ENCODE measurements around the gene NRIP1.

NRIP1 gene

DNA sequence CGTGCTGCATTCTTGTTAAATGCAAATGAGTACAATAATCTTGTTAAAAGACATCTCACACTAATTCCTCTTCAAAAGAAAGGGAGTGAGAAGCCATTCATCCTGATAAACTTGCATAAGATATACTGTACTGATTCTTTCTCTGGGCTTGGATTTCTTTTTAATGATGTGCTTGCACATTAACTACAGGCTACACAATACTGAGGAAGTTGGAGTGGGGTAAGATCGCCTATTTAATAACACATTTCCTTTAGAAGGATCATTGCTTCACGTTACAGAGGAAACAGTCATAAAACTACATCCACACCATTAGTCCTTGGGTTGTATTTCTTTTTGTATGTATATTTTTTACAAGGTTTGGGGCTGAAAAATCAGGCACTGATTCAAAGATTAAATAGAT lies 36.6 kb downstream of the NRIP1 start:
- Histone ChIP-seq H3K9me2 (replicated peaks; ENCODE audit: insufficient read depth, low read length) (no peaks in the 10 kb centered on the region), H3K4me2 (ENCODE audit: low read depth, low read length, poor library complexity, severe bottlenecking) (no peak overlapping the region), H3F3A (ENCODE audit: insufficient read depth) (no peaks in the 10 kb centered on the region), H2AFZ (ENCODE audit: low read depth, low read length, severe bottlenecking) (no peak overlapping the region), H3K27me3 (ENCODE audit: low read length) (no peaks in the 10 kb centered on the region), H3K9ac (ENCODE audit: low read length) (no peak overlapping the region), H3K9me3 (ENCODE audit: insufficient read depth, low read length) (no peaks in the 10 kb centered on the region), H3K27ac (ENCODE audit: low read depth, low read length) (no peak overlapping the region), H3K79me2 (ENCODE audit: insufficient read depth, low read length) (no peaks in the 10 kb centered on the region), H3K4me3 (ENCODE audit: insufficient read depth, low read length, poor library complexity, severe bottlenecking) (no peak overlapping the region), H4K20me1 (ENCODE audit: low read depth, low read length) (no peaks in the 10 kb centered on the region), H3K36me3 (ENCODE audit: low read length) (no peaks in the 10 kb centered on the region)
- TF ChIP-seq EZH2phosphoT487 (conservative IDR thresholded peaks at IDR 0.05; ENCODE audit: low read length), result no peak
- TF ChIP-seq, protein P1, sequence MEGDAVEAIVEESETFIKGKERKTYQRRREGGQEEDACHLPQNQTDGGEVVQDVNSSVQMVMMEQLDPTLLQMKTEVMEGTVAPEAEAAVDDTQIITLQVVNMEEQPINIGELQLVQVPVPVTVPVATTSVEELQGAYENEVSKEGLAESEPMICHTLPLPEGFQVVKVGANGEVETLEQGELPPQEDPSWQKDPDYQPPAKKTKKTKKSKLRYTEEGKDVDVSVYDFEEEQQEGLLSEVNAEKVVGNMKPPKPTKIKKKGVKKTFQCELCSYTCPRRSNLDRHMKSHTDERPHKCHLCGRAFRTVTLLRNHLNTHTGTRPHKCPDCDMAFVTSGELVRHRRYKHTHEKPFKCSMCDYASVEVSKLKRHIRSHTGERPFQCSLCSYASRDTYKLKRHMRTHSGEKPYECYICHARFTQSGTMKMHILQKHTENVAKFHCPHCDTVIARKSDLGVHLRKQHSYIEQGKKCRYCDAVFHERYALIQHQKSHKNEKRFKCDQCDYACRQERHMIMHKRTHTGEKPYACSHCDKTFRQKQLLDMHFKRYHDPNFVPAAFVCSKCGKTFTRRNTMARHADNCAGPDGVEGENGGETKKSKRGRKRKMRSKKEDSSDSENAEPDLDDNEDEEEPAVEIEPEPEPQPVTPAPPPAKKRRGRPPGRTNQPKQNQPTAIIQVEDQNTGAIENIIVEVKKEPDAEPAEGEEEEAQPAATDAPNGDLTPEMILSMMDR (IDR thresholded peaks at IDR 0.05; ENCODE audit: insufficient read depth, low read length, poor library complexity, severe bottlenecking), result no peak

DNA sequence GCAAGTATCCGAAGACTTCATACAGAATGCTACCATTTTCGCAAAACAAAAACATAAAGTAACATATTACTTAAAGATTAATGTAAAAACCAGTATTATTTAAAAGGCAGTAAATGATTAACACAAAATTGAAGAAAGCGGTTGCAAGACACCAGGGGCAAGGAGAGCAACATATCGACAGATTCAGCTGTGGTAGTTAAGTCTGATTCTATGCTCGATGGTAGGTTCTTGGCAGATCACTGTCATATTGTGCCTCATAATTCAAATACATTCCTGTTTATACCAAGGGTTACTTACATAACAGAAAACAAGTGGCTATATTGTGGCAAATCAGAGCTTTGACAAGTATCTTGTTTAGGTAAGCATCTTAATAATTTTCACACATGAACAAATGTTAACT lies 37.7 kb downstream of the NRIP1 start:
- H3K9me3 ChIP-seq (ENCODE audit: insufficient read depth, low read length), result no peaks in the 10 kb centered on the region
- H2AFZ ChIP-seq (ENCODE audit: low read depth, low read length, severe bottlenecking), result no peak overlapping the region
- no peaks in the 10 kb centered on the region for H3K27me3 ChIP-seq (ENCODE audit: low read length)
- no peak overlapping the region for H3K27ac ChIP-seq (ENCODE audit: low read depth, low read length)
- H3K9me2 ChIP-seq (replicated peaks; ENCODE audit: insufficient read depth, low read length), result no peaks in the 10 kb centered on the region
- no peaks in the 10 kb centered on the region for H4K20me1 ChIP-seq (ENCODE audit: low read depth, low read length)
- H3K36me3 ChIP-seq (ENCODE audit: low read length), result no peaks in the 10 kb centered on the region
- H3K4me2 ChIP-seq (ENCODE audit: low read depth, low read length, poor library complexity, severe bottlenecking), result no peak overlapping the region
- no peak for TF ChIP-seq EZH2phosphoT487 (conservative IDR thresholded peaks at IDR 0.05; ENCODE audit: low read length)
- TF ChIP-seq, protein P1 (IDR thresholded peaks at IDR 0.05; ENCODE audit: insufficient read depth, low read length, poor library complexity, severe bottlenecking), result no peak
- no peak overlapping the region for H3K9ac ChIP-seq (ENCODE audit: low read length)
- H3F3A ChIP-seq (ENCODE audit: insufficient read depth), result no peaks in the 10 kb centered on the region
- no peaks in the 10 kb centered on the region for H3K79me2 ChIP-seq (ENCODE audit: insufficient read depth, low read length)
- H3K4me3 ChIP-seq (ENCODE audit: insufficient read depth, low read length, poor library complexity, severe bottlenecking), result no peak overlapping the region

- no peak overlapping the region for H3K9ac ChIP-seq (ENCODE audit: low read length)
- TF ChIP-seq, protein P1 (IDR thresholded peaks at IDR 0.05; ENCODE audit: insufficient read depth, low read length, poor library complexity, severe bottlenecking), result no peak
- TF ChIP-seq EZH2phosphoT487 (conservative IDR thresholded peaks at IDR 0.05; ENCODE audit: low read length), result no peak
- H3K27me3 ChIP-seq (ENCODE audit: low read length), result no peaks in the 10 kb centered on the region
- no peaks in the 10 kb centered on the region for H4K20me1 ChIP-seq (ENCODE audit: low read depth, low read length)
- H3K9me3 ChIP-seq (ENCODE audit: insufficient read depth, low read length), result no peaks in the 10 kb centered on the region
- no peaks in the 10 kb centered on the region for H3K79me2 ChIP-seq (ENCODE audit: insufficient read depth, low read length)
- no peak overlapping the region for H3K4me3 ChIP-seq (ENCODE audit: insufficient read depth, low read length, poor library complexity, severe bottlenecking)
- H2AFZ ChIP-seq (ENCODE audit: low read depth, low read length, severe bottlenecking), result no peak overlapping the region
- H3K36me3 ChIP-seq (ENCODE audit: low read length), result no peaks in the 10 kb centered on the region
- no peak overlapping the region for H3K4me2 ChIP-seq (ENCODE audit: low read depth, low read length, poor library complexity, severe bottlenecking)
- H3K9me2 ChIP-seq (replicated peaks; ENCODE audit: insufficient read depth, low read length), result no peaks in the 10 kb centered on the region
- no peaks in the 10 kb centered on the region for H3F3A ChIP-seq (ENCODE audit: insufficient read depth)
- H3K27ac ChIP-seq (ENCODE audit: low read depth, low read length), result no peak overlapping the region
Observed at GRCh38 chr21:15026370-15026769, 38.4 kb downstream of the NRIP1 start.

Data from SU-DHL-6 (cell line).